Measurements from ENCODE around the gene LRRC46. TPM values are rescaled to one million over a fixed set of nuclear protein-coding genes. Genes with fewer than 3 reads are reported as not detected.

The LRRC46 gene
- total and polyA plus RNA-seq, 9 of the 15 experiments (the other 6 are each of a cell fraction or from before 2014, with no cell fraction given): 0.39 to 1.4 (median 0.53) TPM; not detected in 1

- TF ChIP-seq CEBPZ (IDR thresholded peaks at IDR 0.05; ENCODE audit: borderline replicate concordance, low read depth, low read length) (no peak), SREBF2 (CRISPR knock-in tag; IDR thresholded peaks at IDR 0.05) (no peak), ZNF592 (IDR thresholded peaks at IDR 0.05) (no peak), CREB3 (tag; conservative IDR thresholded peaks at IDR 0.05; ENCODE audit: low read depth) (no peak), ZBTB7A (IDR thresholded peaks at IDR 0.05; ENCODE audit: borderline replicate concordance, control insufficient read depth, low read depth, low read length) (peak; percentile 91), BMI1 (IDR thresholded peaks at IDR 0.05; ENCODE audit: low read length) (no peak), SIN3A (IDR thresholded peaks at IDR 0.05; ENCODE audit: borderline replicate concordance in 2 of 2, control insufficient read depth in 1 of 2, low read depth in 2 of 2, low read length in 2 of 2) (peak; percentile 82 to 96; a peak in 3 of 4 replicates), HDAC2 (IDR thresholded peaks at IDR 0.05) (peak; percentile 56; the same call in 1 of the 2 replicates), TSC22D4 (tag; IDR thresholded peaks at IDR 0.05) (no peak), KAT8 (IDR thresholded peaks at IDR 0.05; ENCODE audit: low read depth) (no peak), PHB2 (IDR thresholded peaks at IDR 0.05; ENCODE audit: low read depth) (no peak), ZNF431 (CRISPR knock-in tag; IDR thresholded peaks at IDR 0.05) (no peak), ZNF121 (CRISPR knock-in tag; conservative IDR thresholded peaks at IDR 0.05) (no peak), ZNF77 (CRISPR knock-in tag; IDR thresholded peaks at IDR 0.05) (no peak), PHF8 (IDR thresholded peaks at IDR 0.05; ENCODE audit: borderline replicate concordance, low read length) (peak; percentile 72; the same call in 1 of the 2 replicates), ZNF253 (CRISPR knock-in tag; conservative IDR thresholded peaks at IDR 0.05) (no peak)
- TF ChIP-seq, protein P1, sequence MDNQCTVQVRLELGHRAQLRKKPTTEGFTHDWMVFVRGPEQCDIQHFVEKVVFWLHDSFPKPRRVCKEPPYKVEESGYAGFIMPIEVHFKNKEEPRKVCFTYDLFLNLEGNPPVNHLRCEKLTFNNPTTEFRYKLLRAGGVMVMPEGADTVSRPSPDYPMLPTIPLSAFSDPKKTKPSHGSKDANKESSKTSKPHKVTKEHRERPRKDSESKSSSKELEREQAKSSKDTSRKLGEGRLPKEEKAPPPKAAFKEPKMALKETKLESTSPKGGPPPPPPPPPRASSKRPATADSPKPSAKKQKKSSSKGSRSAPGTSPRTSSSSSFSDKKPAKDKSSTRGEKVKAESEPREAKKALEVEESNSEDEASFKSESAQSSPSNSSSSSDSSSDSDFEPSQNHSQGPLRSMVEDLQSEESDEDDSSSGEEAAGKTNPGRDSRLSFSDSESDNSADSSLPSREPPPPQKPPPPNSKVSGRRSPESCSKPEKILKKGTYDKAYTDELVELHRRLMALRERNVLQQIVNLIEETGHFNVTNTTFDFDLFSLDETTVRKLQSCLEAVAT (IDR thresholded peaks at IDR 0.05): no peak
Observed at GRCh38 chr17:47821424-47822391, 9.8 kb upstream of the LRRC46 start, which contains the start of gene OSBPL7 (continued).
